Measurements from ENCODE around the gene SP2. TPM values are rescaled to one million over a fixed set of nuclear protein-coding genes. Genes with fewer than 3 reads are reported as not detected.
A peak's percentile ranks its signal among the peaks of the same experiment; 100 is the strongest.

The SP2 gene
- total RNA-seq, 1 experiment from 2014 or later = 25.6 TPM

DNA sequence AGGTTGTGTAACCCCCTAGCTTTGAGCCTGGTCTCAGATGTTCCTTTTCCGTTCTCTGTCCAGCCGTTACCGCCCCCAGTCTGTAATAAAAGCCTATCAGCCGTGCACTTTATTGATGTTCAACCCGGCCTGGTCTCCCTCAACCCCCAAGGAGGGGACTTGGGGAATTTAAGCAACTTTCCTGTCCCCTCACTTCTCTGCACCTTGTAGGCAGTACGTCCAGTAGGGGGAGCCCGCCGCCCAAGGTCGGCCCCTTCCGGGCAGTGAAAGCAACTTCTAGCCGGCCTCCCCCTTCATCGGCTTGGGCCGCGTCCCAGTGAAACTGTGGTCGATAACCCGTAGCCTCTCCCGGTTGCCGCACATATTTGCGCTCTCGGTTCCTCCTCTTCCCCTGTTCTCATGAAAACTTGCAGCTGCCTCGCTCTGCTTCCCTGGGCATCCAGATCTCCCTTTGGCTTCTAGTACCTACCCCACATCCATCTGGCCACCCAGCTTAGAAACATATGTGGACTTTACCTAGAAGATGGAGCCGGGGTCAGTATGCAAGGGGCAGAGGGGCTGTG lies 53.2 kb downstream of the SP2 start:
- ATAC-seq (peak; percentile 90), DNase-seq (ENCODE audit: low read depth, low spot score) (no peak)
- H3K9me3 ChIP-seq (ENCODE audit: control insufficient read depth, insufficient read depth, low read depth, low read length) = no peaks in the 10 kb centered on the region
- intact Hi-C loops (cut with micrococcal nuclease; ENCODE audit: unreplicated experiment) = loop anchor here (1.0 kb wide), 1 partner anchor 69 kb away; no protein-coding TSS in a partner anchor
- CTCF ChIA-PET = interaction anchor here (0.5 to 3.2 kb wide), 3 partner anchors 21 to 290 kb away, joined by 3 to 22 read pairs (median 21); partner anchors contain the start of gene CDK5RAP3
- H3K36me3 ChIP-seq (ENCODE audit: control insufficient read depth, insufficient read depth, low read length) = no peaks in the 10 kb centered on the region
- no TSS peak for BruUV-seq (replicated peaks)
- H3K4me1 ChIP-seq (ENCODE audit: control insufficient read depth, insufficient read depth, low read length) = peaks cover 13% of the 10 kb centered on the region
- POLR2A ChIA-PET = no interaction called here
- TF ChIP-seq SIN3A (IDR thresholded peaks at IDR 0.05; ENCODE audit: borderline replicate concordance, insufficient read depth, low read depth, low read length) (no peak), TCF7L2 (IDR thresholded peaks at IDR 0.05; ENCODE audit: low read depth, low read length) (no peak), POLR2AphosphoS5 (IDR thresholded peaks at IDR 0.05; ENCODE audit: low read depth, low read length) (0 out of 2 replicates have a peak, but pooled peaks have one; percentile 29)
- TF ChIP-seq, protein P1, sequence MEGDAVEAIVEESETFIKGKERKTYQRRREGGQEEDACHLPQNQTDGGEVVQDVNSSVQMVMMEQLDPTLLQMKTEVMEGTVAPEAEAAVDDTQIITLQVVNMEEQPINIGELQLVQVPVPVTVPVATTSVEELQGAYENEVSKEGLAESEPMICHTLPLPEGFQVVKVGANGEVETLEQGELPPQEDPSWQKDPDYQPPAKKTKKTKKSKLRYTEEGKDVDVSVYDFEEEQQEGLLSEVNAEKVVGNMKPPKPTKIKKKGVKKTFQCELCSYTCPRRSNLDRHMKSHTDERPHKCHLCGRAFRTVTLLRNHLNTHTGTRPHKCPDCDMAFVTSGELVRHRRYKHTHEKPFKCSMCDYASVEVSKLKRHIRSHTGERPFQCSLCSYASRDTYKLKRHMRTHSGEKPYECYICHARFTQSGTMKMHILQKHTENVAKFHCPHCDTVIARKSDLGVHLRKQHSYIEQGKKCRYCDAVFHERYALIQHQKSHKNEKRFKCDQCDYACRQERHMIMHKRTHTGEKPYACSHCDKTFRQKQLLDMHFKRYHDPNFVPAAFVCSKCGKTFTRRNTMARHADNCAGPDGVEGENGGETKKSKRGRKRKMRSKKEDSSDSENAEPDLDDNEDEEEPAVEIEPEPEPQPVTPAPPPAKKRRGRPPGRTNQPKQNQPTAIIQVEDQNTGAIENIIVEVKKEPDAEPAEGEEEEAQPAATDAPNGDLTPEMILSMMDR (IDR thresholded peaks at IDR 0.05) = peak; percentile 98
- TF ChIP-seq, protein P2, sequence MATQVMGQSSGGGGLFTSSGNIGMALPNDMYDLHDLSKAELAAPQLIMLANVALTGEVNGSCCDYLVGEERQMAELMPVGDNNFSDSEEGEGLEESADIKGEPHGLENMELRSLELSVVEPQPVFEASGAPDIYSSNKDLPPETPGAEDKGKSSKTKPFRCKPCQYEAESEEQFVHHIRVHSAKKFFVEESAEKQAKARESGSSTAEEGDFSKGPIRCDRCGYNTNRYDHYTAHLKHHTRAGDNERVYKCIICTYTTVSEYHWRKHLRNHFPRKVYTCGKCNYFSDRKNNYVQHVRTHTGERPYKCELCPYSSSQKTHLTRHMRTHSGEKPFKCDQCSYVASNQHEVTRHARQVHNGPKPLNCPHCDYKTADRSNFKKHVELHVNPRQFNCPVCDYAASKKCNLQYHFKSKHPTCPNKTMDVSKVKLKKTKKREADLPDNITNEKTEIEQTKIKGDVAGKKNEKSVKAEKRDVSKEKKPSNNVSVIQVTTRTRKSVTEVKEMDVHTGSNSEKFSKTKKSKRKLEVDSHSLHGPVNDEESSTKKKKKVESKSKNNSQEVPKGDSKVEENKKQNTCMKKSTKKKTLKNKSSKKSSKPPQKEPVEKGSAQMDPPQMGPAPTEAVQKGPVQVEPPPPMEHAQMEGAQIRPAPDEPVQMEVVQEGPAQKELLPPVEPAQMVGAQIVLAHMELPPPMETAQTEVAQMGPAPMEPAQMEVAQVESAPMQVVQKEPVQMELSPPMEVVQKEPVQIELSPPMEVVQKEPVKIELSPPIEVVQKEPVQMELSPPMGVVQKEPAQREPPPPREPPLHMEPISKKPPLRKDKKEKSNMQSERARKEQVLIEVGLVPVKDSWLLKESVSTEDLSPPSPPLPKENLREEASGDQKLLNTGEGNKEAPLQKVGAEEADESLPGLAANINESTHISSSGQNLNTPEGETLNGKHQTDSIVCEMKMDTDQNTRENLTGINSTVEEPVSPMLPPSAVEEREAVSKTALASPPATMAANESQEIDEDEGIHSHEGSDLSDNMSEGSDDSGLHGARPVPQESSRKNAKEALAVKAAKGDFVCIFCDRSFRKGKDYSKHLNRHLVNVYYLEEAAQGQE (IDR thresholded peaks at IDR 0.05; ENCODE audit: insufficient read depth in 1 of 2, low read depth in 2 of 2, low read length in 1 of 2) = no peak
- H3K27me3 ChIP-seq (ENCODE audit: control insufficient read depth, insufficient read depth, low read length) = no peaks in the 10 kb centered on the region
- peak overlapping the region in 1 of 2 experiments; percentile 34; a peak in 2 of 4 replicates for H3K4me3 ChIP-seq (ENCODE audit: low read depth in 2 of 2, low read length in 2 of 2)
- in situ Hi-C loops (cut with HindIII; ENCODE audit: low pct_unique_long_range_greater_than_20kb, low sequenced_read_pairs) = no loop called here
- H3K27ac ChIP-seq (ENCODE audit: low read length) = peak overlapping the region; percentile 67

DNA sequence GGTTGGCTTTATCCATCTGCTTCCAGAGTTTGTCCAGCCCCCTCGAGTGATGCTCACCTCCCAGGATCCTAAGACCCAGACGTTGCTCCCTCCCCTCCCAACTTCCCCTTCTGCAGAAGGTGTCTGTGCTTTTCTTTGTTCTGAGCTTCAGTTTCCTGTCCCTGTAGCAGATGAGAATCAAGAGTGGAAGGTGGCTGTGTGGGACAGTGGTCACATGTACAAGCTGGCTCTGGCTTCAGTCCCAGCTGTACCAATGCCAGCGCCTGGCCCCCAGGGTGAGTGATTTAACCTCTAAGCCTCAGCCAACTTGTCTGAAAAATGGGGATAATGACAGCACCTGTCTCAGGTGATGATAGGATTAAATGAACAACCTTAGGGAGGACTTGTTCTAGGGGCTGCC lies 53.9 kb downstream of the SP2 start:
- CTCF ChIA-PET = interaction anchor here (0.5 to 3.2 kb wide), 4 partner anchors 20 to 290 kb away, joined by 3 to 22 read pairs (median 14); partner anchors contain the start of gene CDK5RAP3
- TF ChIP-seq TCF7L2 (IDR thresholded peaks at IDR 0.05; ENCODE audit: low read depth, low read length) (no peak), POLR2AphosphoS5 (IDR thresholded peaks at IDR 0.05; ENCODE audit: low read depth, low read length) (no peak), SIN3A (IDR thresholded peaks at IDR 0.05; ENCODE audit: borderline replicate concordance, insufficient read depth, low read depth, low read length) (no peak)
- TF ChIP-seq, protein P2 (IDR thresholded peaks at IDR 0.05; ENCODE audit: insufficient read depth in 1 of 2, low read depth in 2 of 2, low read length in 1 of 2) = no peak
- TF ChIP-seq, protein P1 (IDR thresholded peaks at IDR 0.05) = no peak
- Histone ChIP-seq H3K9me3 (ENCODE audit: control insufficient read depth, insufficient read depth, low read depth, low read length) (no peaks in the 10 kb centered on the region), H3K4me1 (ENCODE audit: control insufficient read depth, insufficient read depth, low read length) (peaks cover 13% of the 10 kb centered on the region), H3K4me3 (ENCODE audit: low read depth in 2 of 2, low read length in 2 of 2) (no peak overlapping the region), H3K27me3 (ENCODE audit: control insufficient read depth, insufficient read depth, low read length) (no peaks in the 10 kb centered on the region), H3K27ac (ENCODE audit: low read length) (no peak overlapping the region), H3K36me3 (ENCODE audit: control insufficient read depth, insufficient read depth, low read length) (no peaks in the 10 kb centered on the region)
- no peak for ATAC-seq
- POLR2A ChIA-PET = interaction anchor here (0.6 to 1.6 kb wide), 2 partner anchors 21 to 66 kb away, joined by 8 to 11 read pairs; partner anchors contain the start of gene CDK5RAP3
- no TSS peak for BruUV-seq (replicated peaks)
- intact Hi-C loops (cut with micrococcal nuclease; ENCODE audit: unreplicated experiment) (loop anchor here (1.0 kb wide), 1 partner anchor 68 kb away; no protein-coding TSS in a partner anchor), in situ Hi-C loops (cut with HindIII; ENCODE audit: low pct_unique_long_range_greater_than_20kb, low sequenced_read_pairs) (no loop called here)
- no peak for DNase-seq (ENCODE audit: low read depth, low spot score)
